Parathyroid adenoma (tissue), 2 donors: ENCODE results near the gene MAT2B.

Experiments
- H2AFZ ChIP-seq: fragments of 300-600 bp; sonication (generic); one replicate; pipeline ENCODE4 v1.7.0; 2017; ENCODE audit warnings: antibody characterized with exemption, mild to moderate bottlenecking
- H3K27ac ChIP-seq: fragments of 300-600 bp; sonication (generic); one replicate; pipeline ENCODE4 v1.7.0; 2017
- H3K27me3 ChIP-seq: fragments of 300-600 bp; sonication (generic); one replicate; pipeline ENCODE4 v1.7.0; 2017; ENCODE audit warnings: low read length; ENCODE audit not compliant: control insufficient read depth, insufficient read depth
- H3K36me3 ChIP-seq: fragments of 300-600 bp; sonication (generic); one replicate; pipeline ENCODE4 v1.7.0; 2017; ENCODE audit warnings: low read length; ENCODE audit not compliant: control insufficient read depth, insufficient read depth
- H3K4me1 ChIP-seq: fragments of 300-600 bp; sonication (generic); one replicate; pipeline ENCODE4 v1.7.0; 2017; ENCODE audit warnings: control low read depth
- H3K4me2 ChIP-seq: fragments of 300-600 bp; sonication (generic); one replicate; pipeline ENCODE4 v1.7.0; 2017; ENCODE audit warnings: low read length
- H3K4me3 ChIP-seq: fragments of 300-600 bp; sonication (generic); one replicate; pipeline ENCODE4 v1.7.0; 2017; ENCODE audit warnings: low read depth, low read length
- H3K79me2 ChIP-seq: fragments of 300-600 bp; sonication (generic); one replicate; pipeline ENCODE4 v1.7.0; 2017; ENCODE audit warnings: control low read depth
- H3K9ac ChIP-seq: fragments of 300-600 bp; sonication (generic); one replicate; pipeline ENCODE4 v1.7.0; 2017; ENCODE audit warnings: mild to moderate bottlenecking
- H3K9me3 ChIP-seq: fragments of 300-600 bp; sonication (generic); one replicate; pipeline ENCODE4 v1.7.0; 2017; ENCODE audit warnings: low read length; ENCODE audit not compliant: control insufficient read depth
- CTCF ChIP-seq: fragments of 300-600 bp; sonication (generic); IDR thresholded peaks from one replicate; pipeline ENCODE4 v1.7.0; 2017; ENCODE audit warnings: antibody characterized with exemption, mild to moderate bottlenecking
- donor health status: primary hyperparathyroidism.

Gene MAT2B

DNA sequence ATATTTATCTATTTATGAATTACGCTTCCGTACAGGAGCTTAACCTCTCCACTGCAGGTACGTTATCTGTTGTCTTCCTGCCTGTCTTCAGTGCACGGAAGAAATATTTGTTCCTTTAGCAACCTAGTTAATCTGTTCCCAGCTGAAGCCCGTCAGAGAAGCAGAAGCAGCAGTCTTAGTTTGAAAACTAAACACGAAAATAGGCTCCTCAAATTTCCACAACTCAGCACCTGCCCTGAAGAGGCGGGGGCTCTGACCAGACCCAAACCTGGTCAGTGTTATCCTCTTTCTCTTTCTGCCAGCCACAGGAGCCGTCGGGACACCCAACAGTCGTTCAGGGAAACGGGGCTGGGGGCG lies 46.0 kb upstream of the MAT2B start:
- Histone ChIP-seq H3K36me3 (no peaks in the 10 kb centered on the region), H3K4me1 (peaks cover 3% of the 10 kb centered on the region), H3K9ac (peak overlapping the region; percentile 57), H3K4me3 (peak overlapping the region; percentile 98), H3K79me2 (no peaks in the 10 kb centered on the region), H2AFZ (peak overlapping the region; percentile 86), H3K4me2 (peak overlapping the region; percentile 90), H3K27ac (peak overlapping the region; percentile 93), H3K9me3 (no peaks in the 10 kb centered on the region), H3K27me3 (no peaks in the 10 kb centered on the region)
- TF ChIP-seq CTCF: no peak

DNA sequence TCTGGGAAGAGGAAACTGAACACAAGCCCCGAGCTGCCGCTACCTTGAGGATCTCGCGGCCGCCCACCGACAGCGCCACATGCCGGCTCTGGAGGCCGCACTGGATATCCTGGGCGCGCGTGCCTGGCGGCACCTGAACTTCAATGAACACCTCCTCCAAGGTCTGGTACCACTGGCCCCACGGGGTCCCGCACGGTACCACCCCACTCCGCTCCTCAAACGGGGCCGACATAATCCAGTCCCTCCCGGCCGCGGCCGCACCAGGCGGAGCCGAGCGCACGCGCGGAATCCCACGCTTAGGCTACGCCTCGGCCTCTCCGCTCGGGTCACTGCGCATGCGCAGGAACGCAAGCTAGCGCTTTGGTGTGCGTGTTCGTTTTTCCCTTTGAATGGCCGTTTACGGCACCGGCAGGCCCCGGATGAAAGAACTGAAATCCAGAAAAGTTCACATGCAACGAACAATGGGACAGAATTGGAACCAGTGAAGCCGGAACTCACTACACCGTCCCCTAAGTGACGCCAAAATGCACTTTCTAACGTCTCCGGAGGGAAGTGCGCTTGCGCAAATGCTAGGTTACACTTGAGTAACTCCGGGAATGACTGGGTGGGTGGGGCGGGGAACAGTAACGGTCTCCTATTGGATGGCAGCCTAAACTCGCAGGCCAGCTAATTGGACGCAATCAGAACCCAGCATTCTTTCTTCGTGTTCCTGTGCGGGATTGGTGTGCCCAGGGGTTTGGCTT lies 45.4 kb upstream of the MAT2B start, which contains the start of gene NUDCD2:
NUDCD2 (minus strand) TSS at position 284 of the 743 bp plus-strand sequence; CDS start at position 232, 52 bp downstream.
- H3K9ac ChIP-seq: peak within 1 kb of the TSS; percentile 57
- no peaks in the 10 kb centered on the region for H3K36me3 ChIP-seq
- no peaks in the 10 kb centered on the region for H3K79me2 ChIP-seq
- H3K27me3 ChIP-seq: no peaks in the 10 kb centered on the region
- peak within 1 kb of the TSS; percentile 90 for H3K4me2 ChIP-seq
- H3K4me3 ChIP-seq: peak within 1 kb of the TSS; percentile 98
- H3K9me3 ChIP-seq: no peaks in the 10 kb centered on the region
- peak within 1 kb of the TSS; percentile 93 for H3K27ac ChIP-seq
- peak within 1 kb of the TSS; percentile 86 for H2AFZ ChIP-seq
- peak; percentile 27 for TF ChIP-seq CTCF
- H3K4me1 ChIP-seq: peaks cover 3% of the 10 kb centered on the region

GRCh38 chr5:163460562-163461171 lies 44.8 kb upstream of the MAT2B start, which contains the start of gene HMMR:
HMMR (plus strand) TSS chr5:163460632; CDS start chr5:163460693, 61 bp downstream.
- peak within 1 kb of the TSS; percentile 98 for H3K4me3 ChIP-seq
- H3K27me3 ChIP-seq: no peaks in the 10 kb centered on the region
- TF ChIP-seq CTCF: no peak
- peaks cover 3% of the 10 kb centered on the region for H3K4me1 ChIP-seq
- no peaks in the 10 kb centered on the region for H3K9me3 ChIP-seq
- H3K79me2 ChIP-seq: no peaks in the 10 kb centered on the region
- peak within 1 kb of the TSS; percentile 90 for H3K4me2 ChIP-seq
- H3K27ac ChIP-seq: peak within 1 kb of the TSS; percentile 93
- peak within 1 kb of the TSS; percentile 86 for H2AFZ ChIP-seq
- H3K9ac ChIP-seq: peak within 1 kb of the TSS; percentile 57
- H3K36me3 ChIP-seq: no peaks in the 10 kb centered on the region

- TF ChIP-seq CTCF: no peak
- Histone ChIP-seq H3K27me3 (no peaks in the 10 kb centered on the region), H3K4me2 (no peak overlapping the region), H3K9me3 (no peaks in the 10 kb centered on the region), H2AFZ (no peak overlapping the region), H3K9ac (no peak overlapping the region), H3K27ac (no peak overlapping the region), H3K4me3 (no peak overlapping the region), H3K79me2 (no peaks in the 10 kb centered on the region), H3K4me1 (peaks cover 9% of the 10 kb centered on the region), H3K36me3 (no peaks in the 10 kb centered on the region)
Observed at GRCh38 chr5:163463063-163463435, 42.4 kb upstream of the MAT2B start.
